ENCODE results near the gene SYNE4.

The SYNE4 gene

DNA sequence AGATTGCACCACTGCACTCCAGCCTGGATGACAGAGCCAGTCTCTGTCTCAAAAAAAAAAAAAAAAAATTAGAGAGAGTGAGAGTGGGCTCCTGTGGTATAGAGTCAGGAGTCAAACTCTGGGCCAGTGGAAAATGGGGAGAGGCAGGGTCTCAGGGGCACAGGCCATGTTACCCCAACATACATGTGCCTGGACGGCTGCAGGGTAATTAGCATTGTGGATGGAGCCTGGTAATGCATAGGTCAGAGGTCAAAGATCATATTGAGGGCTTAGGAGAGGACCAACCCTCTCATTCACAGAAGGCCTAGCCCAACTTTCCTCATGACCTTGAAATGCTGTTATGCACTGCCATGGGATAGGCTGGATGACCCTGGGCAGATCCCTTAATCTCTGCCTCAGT lies 16.9 kb upstream of the SYNE4 start:
- H3K4me3 ChIP-seq (ENCODE audit: low read depth, low read length), result no peak overlapping the region
- no peak for DNase-seq (ENCODE audit: low read depth)
- TF ChIP-seq, protein P1, sequence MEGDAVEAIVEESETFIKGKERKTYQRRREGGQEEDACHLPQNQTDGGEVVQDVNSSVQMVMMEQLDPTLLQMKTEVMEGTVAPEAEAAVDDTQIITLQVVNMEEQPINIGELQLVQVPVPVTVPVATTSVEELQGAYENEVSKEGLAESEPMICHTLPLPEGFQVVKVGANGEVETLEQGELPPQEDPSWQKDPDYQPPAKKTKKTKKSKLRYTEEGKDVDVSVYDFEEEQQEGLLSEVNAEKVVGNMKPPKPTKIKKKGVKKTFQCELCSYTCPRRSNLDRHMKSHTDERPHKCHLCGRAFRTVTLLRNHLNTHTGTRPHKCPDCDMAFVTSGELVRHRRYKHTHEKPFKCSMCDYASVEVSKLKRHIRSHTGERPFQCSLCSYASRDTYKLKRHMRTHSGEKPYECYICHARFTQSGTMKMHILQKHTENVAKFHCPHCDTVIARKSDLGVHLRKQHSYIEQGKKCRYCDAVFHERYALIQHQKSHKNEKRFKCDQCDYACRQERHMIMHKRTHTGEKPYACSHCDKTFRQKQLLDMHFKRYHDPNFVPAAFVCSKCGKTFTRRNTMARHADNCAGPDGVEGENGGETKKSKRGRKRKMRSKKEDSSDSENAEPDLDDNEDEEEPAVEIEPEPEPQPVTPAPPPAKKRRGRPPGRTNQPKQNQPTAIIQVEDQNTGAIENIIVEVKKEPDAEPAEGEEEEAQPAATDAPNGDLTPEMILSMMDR (IDR thresholded peaks at IDR 0.05; ENCODE audit: insufficient read depth, low read depth, low read length, missing control alignments), result no peak

DNA sequence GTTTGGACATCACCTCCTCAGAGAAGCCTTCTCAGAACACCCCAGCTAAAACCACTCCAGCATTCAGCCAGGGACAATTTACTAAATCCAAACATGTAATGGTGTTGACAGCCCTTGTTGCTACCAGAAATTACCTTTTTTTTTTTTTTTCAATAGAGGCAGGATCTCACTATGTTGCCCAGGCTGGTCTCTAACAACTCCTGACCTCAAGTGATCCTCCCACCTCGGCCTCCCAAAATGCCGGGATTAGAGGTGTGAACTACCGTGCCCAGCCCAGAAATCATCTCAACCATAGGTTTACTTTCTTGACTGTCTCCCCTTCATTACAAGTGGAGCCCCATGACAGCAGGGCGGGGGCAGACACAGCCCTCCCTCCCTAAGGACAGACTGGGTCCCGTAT lies 14.8 kb upstream of the SYNE4 start:
- TF ChIP-seq, protein P1 (IDR thresholded peaks at IDR 0.05; ENCODE audit: insufficient read depth, low read depth, low read length, missing control alignments), result no peak
- H3K4me3 ChIP-seq (ENCODE audit: low read depth, low read length), result no peak overlapping the region
- no peak for DNase-seq (ENCODE audit: low read depth)

DNA sequence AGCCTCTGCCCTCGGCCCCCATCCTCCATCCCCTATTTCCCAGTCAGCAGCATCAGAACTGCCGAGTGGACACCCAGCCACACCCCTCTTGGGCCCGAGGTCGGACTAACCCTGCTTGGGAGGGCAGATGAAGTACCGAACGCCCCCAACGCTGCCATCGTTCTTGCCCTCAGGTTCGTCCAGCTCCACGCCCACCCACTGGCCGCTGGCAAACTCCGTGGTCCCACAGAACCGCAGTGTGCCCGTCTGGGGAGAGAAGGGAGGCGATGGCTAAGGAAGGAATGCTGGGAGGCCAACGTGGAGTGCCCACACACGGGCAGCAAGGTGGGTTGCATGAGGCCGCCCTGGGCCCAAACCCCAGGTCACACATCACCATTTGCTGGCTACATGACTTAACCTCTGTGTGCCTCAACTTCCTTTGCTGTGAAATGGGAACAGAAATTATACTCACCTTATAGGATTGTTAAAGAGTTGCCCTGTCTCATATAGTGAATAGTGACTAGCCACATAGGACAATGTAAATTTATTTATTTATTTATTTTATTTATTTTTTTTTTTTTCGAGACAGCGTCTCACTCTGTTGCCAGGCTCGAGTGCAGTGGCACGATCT lies 10.6 kb upstream of the SYNE4 start:
- TF ChIP-seq, protein P1 (IDR thresholded peaks at IDR 0.05; ENCODE audit: insufficient read depth, low read depth, low read length, missing control alignments), result no peak
- no peak for DNase-seq (ENCODE audit: low read depth)

DNA sequence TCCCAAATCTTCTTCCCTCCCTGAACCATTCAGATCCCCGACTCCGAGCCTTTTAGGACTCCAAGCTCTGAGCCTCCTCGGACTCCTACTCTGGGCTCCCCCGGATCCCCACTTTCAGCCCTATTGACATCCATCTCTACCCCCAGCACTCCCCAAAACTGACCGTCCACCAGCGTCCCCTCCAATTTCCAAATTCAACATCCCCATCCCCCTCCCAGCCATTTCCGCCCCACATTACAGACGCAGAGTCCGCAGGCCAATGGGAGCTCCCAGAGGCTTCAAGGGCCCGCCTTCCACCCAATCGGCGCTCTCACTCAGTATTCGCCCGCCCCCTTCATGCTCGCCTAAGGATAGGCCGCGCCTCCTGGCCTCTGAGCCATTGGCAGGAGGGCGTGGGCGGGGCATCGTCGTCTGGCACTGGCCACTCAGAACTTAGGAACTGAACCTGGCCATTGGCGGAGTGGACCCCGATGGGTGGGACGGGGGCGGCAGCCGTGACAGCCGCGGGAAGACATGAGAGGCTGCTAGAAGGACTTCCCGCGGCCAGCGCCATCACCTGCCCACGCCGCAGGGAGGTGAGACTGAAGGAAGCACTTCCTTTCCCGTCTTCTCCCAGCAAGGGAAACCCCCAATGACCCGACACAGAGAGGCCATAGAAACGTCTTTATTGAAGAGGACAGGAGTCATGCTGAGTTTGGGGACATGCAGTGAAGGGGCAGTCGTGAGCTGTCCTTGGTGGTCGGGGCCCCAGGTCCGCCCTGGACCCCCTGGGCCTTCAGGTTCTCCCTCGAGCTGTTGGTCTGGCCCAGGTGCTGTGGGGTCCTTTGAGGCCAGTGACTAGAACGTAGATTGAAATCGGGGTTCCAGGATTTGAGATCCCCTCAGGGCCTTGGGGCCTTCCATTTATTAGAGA lies 5.7 kb upstream of the SYNE4 start, which contains the start of gene ALKBH6:
Gene ALKBH6, minus strand, starts transcription at position 202 of the 913 bp plus-strand sequence. CDS start 816 bp downstream, outside the sequence.
- TF ChIP-seq, protein P1 (IDR thresholded peaks at IDR 0.05; ENCODE audit: insufficient read depth, low read depth, low read length, missing control alignments), result no peak
- peak within 1 kb of the TSS; percentile 99 for H3K4me3 ChIP-seq (ENCODE audit: low read depth, low read length)
- peak; percentile 99 for DNase-seq (ENCODE audit: low read depth)

More for the DNA sequence above, 10.6 kb upstream of the SYNE4 start:
- H3K4me3 ChIP-seq (ENCODE audit: low read depth, low read length), result no peak overlapping the region

DNA sequence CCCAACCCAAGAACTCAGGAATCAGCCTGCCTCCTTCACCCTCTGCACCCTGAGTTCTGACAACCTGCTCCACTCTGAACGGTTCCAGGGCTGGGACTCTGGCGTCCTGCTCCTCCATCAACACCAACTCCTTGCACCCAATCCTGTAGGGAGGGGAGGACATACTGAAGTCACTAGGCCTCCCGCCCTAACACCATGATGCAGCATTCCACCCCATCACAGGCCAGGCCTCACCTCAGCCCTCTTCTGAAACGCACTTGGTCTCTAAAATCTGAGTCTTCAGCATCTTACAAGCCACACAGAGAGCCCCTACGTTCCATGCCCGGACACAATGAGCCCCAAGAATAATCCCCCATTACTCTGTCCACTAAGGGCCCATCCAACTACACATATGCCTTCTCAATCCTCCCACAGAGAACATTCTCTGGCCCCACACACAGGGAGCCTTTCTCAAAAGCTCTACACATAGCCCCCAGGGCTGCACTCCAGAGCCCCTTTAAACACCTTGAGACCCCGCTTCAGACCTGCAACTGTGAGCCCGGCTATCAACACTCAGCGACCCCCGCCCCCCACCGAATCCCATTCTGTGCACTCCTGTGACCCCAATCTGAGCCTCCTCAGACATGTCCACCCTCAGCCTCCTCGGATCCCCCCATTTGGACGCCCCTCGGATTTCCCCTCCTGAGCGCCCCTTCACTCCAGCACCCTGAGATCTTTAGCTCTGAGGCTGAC lies 4.8 kb upstream of the SYNE4 start:
- peak overlapping the region; percentile 99 for H3K4me3 ChIP-seq (ENCODE audit: low read depth, low read length)
- DNase-seq (ENCODE audit: low read depth), result no peak
- TF ChIP-seq, protein P1 (IDR thresholded peaks at IDR 0.05; ENCODE audit: insufficient read depth, low read depth, low read length, missing control alignments), result no peak

DNA sequence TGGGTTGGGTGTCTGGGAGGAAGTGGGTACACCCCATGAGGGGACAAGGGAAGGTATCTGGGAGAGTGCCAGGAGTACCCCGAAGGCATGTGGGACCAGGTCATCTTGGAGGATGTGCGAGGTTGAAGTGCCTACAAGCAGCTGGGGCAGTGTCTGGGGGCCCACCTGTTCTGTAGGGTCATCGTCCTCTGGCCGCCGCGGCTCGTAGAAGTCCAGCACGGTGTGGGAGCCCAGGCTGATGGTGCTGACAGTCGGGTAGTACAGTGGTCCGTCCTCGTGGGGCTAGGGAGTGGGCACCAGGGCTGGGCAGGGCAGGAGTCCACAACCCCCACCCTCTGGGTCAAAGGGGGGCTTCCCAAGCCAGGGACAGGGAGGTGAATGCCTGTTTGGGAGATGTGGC lies 1.8 kb upstream of the SYNE4 start:
- DNase-seq (ENCODE audit: low read depth), result no peak
- no peak overlapping the region for H3K4me3 ChIP-seq (ENCODE audit: low read depth, low read length)
- TF ChIP-seq, protein P1 (IDR thresholded peaks at IDR 0.05; ENCODE audit: insufficient read depth, low read depth, low read length, missing control alignments), result no peak
